HEK293 (cell line): ENCODE results near the gene PSME4.

ENCODE experiments used
- CTCF ChIP-seq: fragments of 450-650 bp; formaldehyde crosslinking; IDR thresholded peaks from 2 replicates; pipeline ENCODE4 v1.5.1; 2016; ENCODE audit warnings: missing biosample characterization, missing genetic modification characterization
- INSM2 ChIP-seq: fragments of 450-650 bp; formaldehyde crosslinking; IDR thresholded peaks from 2 replicates; pipeline ENCODE4 v1.5.1; 2016; ENCODE audit warnings: missing biosample characterization, missing genetic modification characterization
- TCF7L2 ChIP-seq: IDR thresholded peaks from 2 replicates; pipeline ENCODE4 v1.6.1; 2011; ENCODE audit warnings: low read depth, mild to moderate bottlenecking, inconsistent platforms, low read length, moderate library complexity, borderline replicate concordance
- ZBTB17 ChIP-seq: fragments of 450-650 bp; formaldehyde crosslinking; IDR thresholded peaks from 2 replicates; pipeline ENCODE4 v1.5.1; 2016; ENCODE audit warnings: missing biosample characterization, missing genetic modification characterization
- ZNF174 ChIP-seq: fragments of 450-650 bp; formaldehyde crosslinking; IDR thresholded peaks from 2 replicates; pipeline ENCODE4 v1.5.0; 2017; ENCODE audit warnings: missing biosample characterization, mild to moderate bottlenecking, missing genetic modification characterization
- ZNF701 ChIP-seq: fragments of 450-650 bp; formaldehyde crosslinking; IDR thresholded peaks from 2 replicates; pipeline ENCODE4 v1.5.1; 2016; ENCODE audit warnings: missing biosample characterization, missing genetic modification characterization
- ZNF776 ChIP-seq: fragments of 450-650 bp; formaldehyde crosslinking; IDR thresholded peaks from 2 replicates; pipeline ENCODE4 v1.5.0; 2017; ENCODE audit warnings: missing biosample characterization, missing genetic modification characterization, borderline replicate concordance

GRCh38 chr2:53969285-53969967, 1.4 kb downstream of the PSME4 start:
- no peak for TF ChIP-seq ZBTB17 (tag by site-specific recombination)
- no peak for TF ChIP-seq CTCF (tag by site-specific recombination)
- no peak for TF ChIP-seq ZNF701 (tag by site-specific recombination)
- no peak for TF ChIP-seq ZNF174
- no peak; the same call in 1 of the 2 replicates for TF ChIP-seq INSM2
- no peak for TF ChIP-seq ZNF776 (tag by site-specific recombination)
- TF ChIP-seq TCF7L2: no peak
